ENCODE measurements around the gene SYMPK. TPM values are rescaled to one million over a fixed set of nuclear protein-coding genes. Genes with fewer than 3 reads are reported as not detected.

Gene SYMPK
- total and polyA plus RNA-seq, 10 donors: 56.3 to 148 (median 75.9) TPM

GRCh38 chr19:45905011-45905410 is 42.1 kb upstream of the SYMPK start:
- no peaks in the 10 kb centered on the region for H3K27me3 ChIP-seq (replicated peaks in 1 of 7)
- no peak for TF ChIP-seq POLR2A (IDR thresholded peaks at IDR 0.05)
- no peak for TF ChIP-seq CTCF (IDR thresholded peaks at IDR 0.05 in 8 of 11, conservative IDR thresholded peaks at IDR 0.05 in 3 of 11)
- TF ChIP-seq POLR2AphosphoS5 (IDR thresholded peaks at IDR 0.05): no peak
- H3K27ac ChIP-seq: no peak overlapping the region
- H3K4me1 ChIP-seq: peaks cover 15 to 32% (median 24%) of the 10 kb centered on the region in 6 donors
- no peaks in the 10 kb centered on the region for H3K9me3 ChIP-seq
- H3K4me3 ChIP-seq: no peak overlapping the region
- H3K36me3 ChIP-seq: peaks cover 0 to 9% (median 0%) of the 10 kb centered on the region in 6 donors
- WGBS, 5 donors: 83 to 92% (median 85%) methylated on average over 10 of the region's 10 CpGs
- intact Hi-C loops (cut with DNase I; ENCODE audit: low total_unique reads): no loop called here
- no peak for DNase-seq

GRCh38 chr19:45902651-45903625 is 40.0 kb upstream of the SYMPK start:
- H3K36me3 ChIP-seq: peaks cover 0 to 30% (median 15%) of the 10 kb centered on the region in 6 donors
- peak; percentile 100 for DNase-seq
- intact Hi-C loops (cut with DNase I; ENCODE audit: low total_unique reads): no loop called here
- H3K27ac ChIP-seq: peak overlapping the region; percentile 61 to 92 (median 84)
- H3K4me1 ChIP-seq: peaks cover 15 to 47% (median 26%) of the 10 kb centered on the region in 6 donors
- 2 to 4% (median 2%) methylated on average over 60 to 73 of the region's 73 CpGs for WGBS, 5 donors
- H3K4me3 ChIP-seq: peak overlapping the region; percentile 65 to 91 (median 72)
- no peaks in the 10 kb centered on the region for H3K9me3 ChIP-seq
- no peaks in the 10 kb centered on the region for H3K27me3 ChIP-seq (replicated peaks in 1 of 7)
- peak in 6 of 11 experiments; percentile 15 to 58 (median 27) for TF ChIP-seq CTCF (IDR thresholded peaks at IDR 0.05 in 8 of 11, conservative IDR thresholded peaks at IDR 0.05 in 3 of 11)
- peak; percentile 93 to 97 (median 97) for TF ChIP-seq POLR2AphosphoS5 (IDR thresholded peaks at IDR 0.05)
- TF ChIP-seq POLR2A (IDR thresholded peaks at IDR 0.05): peak in 2 of 3 donors; percentile 40 to 65

GRCh38 chr19:45901912-45902650 is 39.1 kb upstream of the SYMPK start, which contains the start of gene MYPOP:
TSS of gene MYPOP (minus strand) at chr19:45902613. CDS start at chr19:45901773, 840 bp downstream.
- H3K4me1 ChIP-seq: peaks cover 18 to 56% (median 33%) of the 10 kb centered on the region in 6 donors
- no peaks in the 10 kb centered on the region for H3K9me3 ChIP-seq
- peak within 1 kb of the TSS; percentile 65 to 91 (median 72) for H3K4me3 ChIP-seq
- TF ChIP-seq POLR2AphosphoS5 (IDR thresholded peaks at IDR 0.05) (no peak), CTCF (IDR thresholded peaks at IDR 0.05 in 8 of 11, conservative IDR thresholded peaks at IDR 0.05 in 3 of 11) (no peak)
- intact Hi-C loops (cut with DNase I; ENCODE audit: low total_unique reads): no loop called here
- peaks cover 0 to 38% (median 16%) of the 10 kb centered on the region in 6 donors for H3K36me3 ChIP-seq
- 1 to 2% (median 1%) methylated on average over 34 to 47 of the region's 47 CpGs for WGBS, 5 donors
- DNase-seq: no peak
- H3K27ac ChIP-seq: peak within 1 kb of the TSS; percentile 61 to 92 (median 84)
- no peaks in the 10 kb centered on the region for H3K27me3 ChIP-seq (replicated peaks in 1 of 7)

Data from spleen (tissue), 11 donors.